CD4-positive, alpha-beta T cell treated with Interferon alpha-2 for 1 hour (primary cell): ENCODE results near the gene SLC47A1.
"Not testable (repeated sequence)": the region's sequence is repeated elsewhere in the genome, so short reads cannot be mapped to it uniquely, and the experiment has no call there.

Source experiments
- DNase-seq, 2 donors: peaks; one replicate each; pipeline ENCODE4 v3.0.0-alpha.2; 2020 to 2022

Gene SLC47A1

GRCh38 chr17:19523690-19524089, 10.0 kb upstream of the SLC47A1 start:
- no peak for DNase-seq

GRCh38 chr17:19526950-19527349, 6.7 kb upstream of the SLC47A1 start:
- DNase-seq, result not testable (repeated sequence)

GRCh38 chr17:19531780-19532501, 1.7 kb upstream of the SLC47A1 start:
- DNase-seq, result no peak

- DNase-seq, result no peak
These were observed 477 bp upstream of the SLC47A1 start for GRCh38 chr17:19533036-19533717.

- no peak for DNase-seq
These were observed 1.0 kb downstream of the SLC47A1 start for GRCh38 chr17:19534562-19535149.

GRCh38 chr17:19537111-19537510, 3.5 kb downstream of the SLC47A1 start:
- DNase-seq, result no peak

GRCh38 chr17:19538095-19539039, 4.7 kb downstream of the SLC47A1 start:
- DNase-seq, result no peak

- DNase-seq, result no peak
These were observed 5.4 kb downstream of the SLC47A1 start for GRCh38 chr17:19539040-19539399.

- DNase-seq, result no peak
These were observed 6.2 kb downstream of the SLC47A1 start for GRCh38 chr17:19539841-19540311.

GRCh38 chr17:19540706-19541370, 7.2 kb downstream of the SLC47A1 start:
- no peak for DNase-seq

GRCh38 chr17:19541445-19541844, 7.8 kb downstream of the SLC47A1 start:
- DNase-seq, result no peak

GRCh38 chr17:19542247-19542646, 8.6 kb downstream of the SLC47A1 start:
- DNase-seq, result no peak

- no peak for DNase-seq
These were observed 10.7 kb downstream of the SLC47A1 start for GRCh38 chr17:19544366-19544765.

GRCh38 chr17:19546289-19547065, 12.8 kb downstream of the SLC47A1 start:
- peak; percentile 9 to 15 for DNase-seq

- no peak for DNase-seq
These were observed 16.3 kb downstream of the SLC47A1 start for GRCh38 chr17:19549746-19550623.

GRCh38 chr17:19551165-19551564, 17.5 kb downstream of the SLC47A1 start:
- DNase-seq, result no peak

- DNase-seq, result no peak
These were observed 18.0 kb downstream of the SLC47A1 start for GRCh38 chr17:19551591-19552148.

GRCh38 chr17:19553036-19553435, 19.4 kb downstream of the SLC47A1 start:
- no peak for DNase-seq

- no peak for DNase-seq
These were observed 20.7 kb downstream of the SLC47A1 start for GRCh38 chr17:19554393-19554792.

- DNase-seq, result no peak
These were observed 22.1 kb downstream of the SLC47A1 start for GRCh38 chr17:19555746-19556145.
